Body of pancreas (tissue), 4 donors: ENCODE data around the gene RGS8.

Source experiments
- POLR2A ChIP-seq, 3 donors: fragments of 450-650 bp; IDR thresholded peaks; one replicate each; pipeline ENCODE4 v1.6.1; 2016; ENCODE audit warnings: antibody characterized with exemption in 3 of 3, mild to moderate bottlenecking in 2 of 3
- TF ChIP-seq, protein P1 (sequence below), 7 experiments: fragments of 450-650 bp in 4 of 7; fragments of 200-600 bp in 3 of 7; sonication (generic) in 3 of 7; IDR thresholded peaks; one replicate each; pipeline ENCODE4 v1.5.1; 2016 to 2019; ENCODE audit warnings: antibody characterized with exemption in 7 of 7

DNA sequence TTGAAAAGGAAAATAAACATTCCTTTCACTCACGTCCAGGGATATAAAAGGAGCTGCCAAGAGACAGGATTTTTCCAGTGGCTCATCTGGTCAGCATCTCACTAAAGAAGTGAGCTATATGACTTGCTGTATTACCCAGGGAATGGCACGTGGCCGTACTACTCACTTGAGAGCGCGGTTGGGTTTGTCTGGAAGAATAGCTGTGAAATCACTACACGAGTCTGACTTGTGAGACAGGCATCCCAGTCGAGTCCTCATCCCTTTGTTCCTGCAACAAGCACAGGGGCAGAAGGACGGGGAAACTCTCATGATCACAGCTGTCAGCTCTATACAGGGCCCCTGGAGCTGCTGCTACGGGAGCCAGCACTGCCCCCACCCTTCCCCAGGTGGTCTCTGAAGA is 17.7 kb downstream of the RGS8 start:
- no peak for TF ChIP-seq POLR2A (IDR thresholded peaks at IDR 0.05)
- TF ChIP-seq, protein P1, sequence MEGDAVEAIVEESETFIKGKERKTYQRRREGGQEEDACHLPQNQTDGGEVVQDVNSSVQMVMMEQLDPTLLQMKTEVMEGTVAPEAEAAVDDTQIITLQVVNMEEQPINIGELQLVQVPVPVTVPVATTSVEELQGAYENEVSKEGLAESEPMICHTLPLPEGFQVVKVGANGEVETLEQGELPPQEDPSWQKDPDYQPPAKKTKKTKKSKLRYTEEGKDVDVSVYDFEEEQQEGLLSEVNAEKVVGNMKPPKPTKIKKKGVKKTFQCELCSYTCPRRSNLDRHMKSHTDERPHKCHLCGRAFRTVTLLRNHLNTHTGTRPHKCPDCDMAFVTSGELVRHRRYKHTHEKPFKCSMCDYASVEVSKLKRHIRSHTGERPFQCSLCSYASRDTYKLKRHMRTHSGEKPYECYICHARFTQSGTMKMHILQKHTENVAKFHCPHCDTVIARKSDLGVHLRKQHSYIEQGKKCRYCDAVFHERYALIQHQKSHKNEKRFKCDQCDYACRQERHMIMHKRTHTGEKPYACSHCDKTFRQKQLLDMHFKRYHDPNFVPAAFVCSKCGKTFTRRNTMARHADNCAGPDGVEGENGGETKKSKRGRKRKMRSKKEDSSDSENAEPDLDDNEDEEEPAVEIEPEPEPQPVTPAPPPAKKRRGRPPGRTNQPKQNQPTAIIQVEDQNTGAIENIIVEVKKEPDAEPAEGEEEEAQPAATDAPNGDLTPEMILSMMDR (IDR thresholded peaks at IDR 0.05) = no peak
